CD4-positive, alpha-beta T cell treated with Interleukin-15 for 1 hour (primary cell): ENCODE measurements around the gene ANKRD65.
"Not testable (repeated sequence)": the region's sequence is repeated elsewhere in the genome, so short reads cannot be mapped to it uniquely, and the experiment has no call there.

Experiments used
- DNase-seq: peaks from one replicate; pipeline ENCODE4 v3.0.0-alpha.2; 2020

The ANKRD65 gene

DNA sequence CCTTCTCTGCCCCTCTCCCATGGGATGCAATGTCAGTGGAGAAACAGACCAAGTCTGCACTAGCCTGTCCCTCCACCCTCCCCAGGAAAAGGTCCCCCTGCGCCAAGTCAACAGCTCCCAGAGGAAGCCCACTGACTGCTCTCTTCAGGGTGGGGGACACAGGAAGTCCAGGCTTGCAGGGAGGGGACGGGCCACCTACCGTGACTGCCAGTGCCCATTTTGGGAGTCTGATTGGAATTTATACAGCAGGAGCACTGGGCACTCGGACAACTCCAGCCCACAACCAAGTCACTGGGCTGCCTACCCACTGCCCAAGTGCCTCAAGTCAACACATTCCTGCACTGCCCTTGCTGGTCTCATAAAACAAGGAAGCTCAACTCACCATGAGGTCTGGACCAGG is 28.1 kb downstream of the ANKRD65 start:
- DNase-seq, result no peak

DNA sequence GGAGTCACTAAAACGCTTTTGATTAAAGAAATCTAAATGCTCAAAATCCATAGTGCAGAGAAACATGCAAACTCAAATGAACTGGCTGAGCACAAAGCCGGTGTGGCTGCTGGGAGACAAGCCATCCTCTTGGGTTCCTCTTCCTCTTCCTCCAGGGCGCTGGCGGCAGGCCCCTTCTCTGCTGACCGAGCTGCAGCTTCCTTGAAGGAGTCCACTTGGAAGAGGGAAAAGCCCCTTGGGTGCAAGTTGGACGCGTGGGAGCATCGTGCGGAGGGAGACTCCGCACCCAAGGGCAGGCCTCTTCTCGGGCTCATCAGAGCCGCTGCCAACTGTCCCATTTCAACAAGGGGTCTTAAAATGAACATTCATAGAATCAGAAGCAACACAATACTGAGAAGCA is 29.9 kb downstream of the ANKRD65 start:
- DNase-seq, result no peak

DNA sequence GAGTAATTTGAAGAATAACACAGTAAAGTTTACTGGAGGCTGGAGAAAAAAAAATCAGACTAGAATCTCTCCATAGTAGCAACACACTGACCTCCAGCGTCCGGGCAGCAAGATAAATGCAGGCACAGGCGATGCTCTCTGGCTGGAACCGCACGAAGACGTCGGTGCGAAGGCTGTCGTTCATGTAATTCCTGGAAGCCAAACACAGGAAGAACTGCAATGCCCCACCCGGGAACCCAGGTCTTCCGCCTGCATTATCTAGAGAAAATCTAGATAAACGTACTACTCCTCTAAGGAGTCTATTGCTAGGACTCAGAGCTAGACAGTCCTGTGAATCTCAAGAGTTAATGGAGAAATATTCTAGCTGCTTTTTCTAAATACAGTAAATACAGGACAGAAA is 30.4 kb downstream of the ANKRD65 start:
- no peak for DNase-seq

DNA sequence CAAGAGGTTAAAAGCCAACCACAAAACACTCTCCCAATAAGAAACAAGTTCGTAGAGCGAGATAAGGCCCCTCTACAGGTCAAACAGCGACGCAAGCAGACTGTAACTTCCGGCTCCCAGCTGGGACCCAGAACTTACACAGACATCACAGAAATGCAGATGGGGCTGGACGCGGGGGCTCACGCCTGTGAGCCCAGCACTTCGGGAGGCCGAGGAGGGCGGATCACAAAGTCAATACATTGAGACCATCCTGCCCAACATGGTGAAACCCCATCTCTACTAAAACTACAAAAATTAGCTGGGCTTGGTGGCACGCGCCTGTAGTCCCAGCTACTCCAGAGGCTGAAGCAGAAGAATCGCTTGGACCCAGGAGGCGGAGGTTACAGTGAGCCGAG is 33.0 kb downstream of the ANKRD65 start:
- no peak for DNase-seq

DNA sequence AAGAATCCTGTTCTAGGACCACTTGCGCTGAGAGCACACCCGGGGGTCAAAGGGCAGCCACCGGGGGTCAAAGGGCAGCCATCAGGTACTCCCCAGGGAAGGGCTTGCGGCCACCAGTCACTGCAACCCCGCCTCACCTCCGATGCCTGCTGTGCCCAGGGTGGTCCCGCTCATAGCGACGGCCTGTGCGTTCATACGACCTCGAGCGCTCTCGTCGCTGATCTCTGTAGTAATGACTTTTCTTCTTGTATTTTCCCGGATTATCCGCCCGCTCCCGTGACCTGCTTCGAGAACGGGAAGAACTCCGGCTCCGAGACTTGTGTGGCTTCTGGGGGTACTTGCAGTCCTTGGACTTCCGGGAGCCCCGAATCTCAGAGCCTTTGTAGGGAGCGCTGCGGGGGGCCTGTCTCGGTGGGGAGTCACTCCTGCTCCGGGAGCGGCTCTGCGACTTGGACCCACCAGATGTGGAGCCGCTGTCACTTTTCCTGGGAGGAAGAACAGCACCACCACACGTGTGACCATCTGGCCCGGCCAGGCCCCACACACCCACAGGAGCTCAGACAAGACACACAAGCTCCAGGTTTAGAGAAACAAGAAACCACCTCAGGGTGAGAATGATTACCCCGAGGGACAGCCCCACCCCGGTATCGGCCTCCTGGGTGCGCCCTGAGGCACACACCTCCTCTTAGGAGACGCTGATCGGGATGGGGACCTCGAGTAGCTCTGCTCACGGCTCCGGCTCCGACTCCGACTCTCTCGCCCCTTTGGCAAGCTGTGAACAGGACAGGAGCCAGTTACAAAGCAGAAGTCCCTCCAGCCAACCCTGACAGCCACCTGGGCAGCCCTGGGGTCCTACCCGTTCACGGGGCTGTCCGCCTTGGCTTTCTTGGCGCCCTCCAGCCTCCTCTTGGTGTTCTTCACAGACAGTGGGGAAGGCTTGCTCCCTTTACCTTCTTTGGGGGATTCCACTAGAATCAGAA is 33.7 kb downstream of the ANKRD65 start:
- DNase-seq, result no peak

DNA sequence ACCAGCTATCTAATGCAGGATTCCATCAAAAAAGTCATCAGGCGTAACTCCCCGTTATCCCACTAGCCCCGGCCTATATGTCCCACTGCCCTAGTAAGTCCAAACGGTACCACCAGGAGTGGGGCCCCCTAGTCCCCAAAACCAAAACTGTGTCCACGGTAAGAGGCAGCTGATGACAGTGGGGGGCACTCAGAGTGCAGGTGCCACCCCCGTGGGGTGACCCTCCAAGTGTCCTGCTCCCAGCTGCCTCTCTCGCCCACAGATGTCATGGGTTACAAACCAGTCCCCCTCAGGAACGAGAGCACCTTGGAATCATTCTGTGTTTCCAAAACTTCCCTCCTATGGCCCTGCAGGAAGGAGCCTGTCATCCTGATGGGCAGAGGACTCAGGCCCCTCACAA is 35.1 kb downstream of the ANKRD65 start:
- DNase-seq, result no peak

DNA sequence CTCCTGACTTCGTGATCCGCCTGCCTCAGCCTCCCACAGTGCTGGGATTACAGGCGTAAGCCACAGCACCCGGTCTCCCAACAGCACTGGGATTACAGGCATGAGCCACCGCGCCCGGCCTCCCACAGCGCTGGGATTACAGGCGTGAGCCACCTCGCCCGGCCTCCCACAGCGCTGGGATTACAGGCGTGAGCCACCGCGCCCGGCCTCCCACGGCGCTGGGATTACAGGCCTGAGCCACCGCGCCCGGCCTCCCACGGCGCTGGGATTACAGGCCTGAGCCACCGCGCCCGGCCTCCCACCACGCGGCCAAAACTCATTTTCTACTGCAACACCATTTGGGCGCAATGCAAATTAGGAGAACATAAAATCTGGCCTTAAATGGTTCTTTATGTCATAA is 35.7 kb downstream of the ANKRD65 start:
- not testable (repeated sequence) for DNase-seq

DNA sequence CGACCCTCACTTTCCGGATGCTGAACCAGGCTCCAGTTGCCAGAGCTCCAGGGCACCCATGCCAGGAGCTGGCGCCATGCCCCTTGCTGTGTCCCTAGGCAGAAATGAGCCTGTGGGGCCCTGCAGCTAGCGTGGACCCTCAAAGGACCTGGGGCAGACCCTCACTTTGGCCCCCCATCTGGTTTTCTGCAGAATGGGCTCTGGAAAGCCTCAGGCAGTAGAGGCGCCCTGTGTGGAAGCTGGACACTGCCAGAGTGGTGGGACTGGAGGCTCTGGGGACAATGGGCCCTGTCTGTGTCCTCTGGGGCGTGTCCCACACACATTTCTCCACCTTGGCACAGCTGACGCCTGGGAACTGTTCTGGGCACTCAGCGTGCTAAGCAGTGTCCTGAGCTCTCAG is 39.8 kb downstream of the ANKRD65 start:
- no peak for DNase-seq

DNA sequence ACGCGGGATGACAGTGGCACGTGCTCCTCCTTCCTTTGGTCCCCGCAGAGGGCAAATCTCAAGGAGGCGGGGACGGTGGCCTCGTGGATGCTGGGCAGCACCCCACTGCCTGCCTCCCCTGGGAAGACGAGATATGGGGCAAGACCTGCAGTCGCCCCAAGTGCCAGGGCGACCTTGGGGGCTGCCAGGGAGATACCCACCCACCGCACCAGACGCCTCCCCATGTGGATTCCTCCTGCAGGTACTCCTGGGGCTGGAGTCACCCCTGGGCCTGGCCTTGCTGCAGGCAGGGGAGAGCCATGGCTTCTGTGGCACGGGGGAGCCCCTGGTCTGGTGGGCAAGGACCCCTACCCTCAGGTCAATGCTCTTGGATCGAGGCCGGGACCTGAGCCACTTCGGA is 40.2 kb downstream of the ANKRD65 start:
- DNase-seq, result no peak

DNA sequence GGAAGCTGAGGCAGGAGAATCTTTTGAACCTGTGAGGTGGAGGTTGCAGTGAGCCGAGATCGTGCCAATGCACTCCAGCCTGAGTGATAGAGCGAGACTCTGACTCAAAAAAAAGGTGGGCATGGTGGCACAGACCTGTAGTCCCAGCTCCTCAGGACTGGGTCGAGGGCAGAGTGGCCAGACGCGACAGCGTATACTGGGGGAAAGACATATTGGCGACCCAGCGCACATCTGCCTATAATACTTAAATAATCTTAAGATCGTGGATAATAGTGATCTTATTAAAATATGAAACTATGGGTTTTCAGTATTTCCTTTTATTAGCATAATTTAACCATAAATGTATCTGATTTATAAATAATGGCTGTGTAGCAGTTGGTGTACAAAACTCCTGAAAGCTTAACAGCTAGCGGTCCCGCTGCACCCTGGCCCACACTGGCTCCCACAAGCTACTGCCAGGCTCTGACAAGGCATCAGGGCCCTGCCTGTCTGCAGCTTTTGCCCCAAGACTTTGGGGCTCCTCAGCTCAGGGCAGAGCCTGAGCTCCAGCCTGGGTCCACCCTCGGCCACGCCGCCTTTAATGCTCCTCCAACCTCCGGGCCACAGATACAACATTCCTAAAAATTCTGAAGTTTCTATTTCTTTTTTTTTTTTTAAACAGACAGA is 43.4 kb downstream of the ANKRD65 start:
- DNase-seq, result no peak

DNA sequence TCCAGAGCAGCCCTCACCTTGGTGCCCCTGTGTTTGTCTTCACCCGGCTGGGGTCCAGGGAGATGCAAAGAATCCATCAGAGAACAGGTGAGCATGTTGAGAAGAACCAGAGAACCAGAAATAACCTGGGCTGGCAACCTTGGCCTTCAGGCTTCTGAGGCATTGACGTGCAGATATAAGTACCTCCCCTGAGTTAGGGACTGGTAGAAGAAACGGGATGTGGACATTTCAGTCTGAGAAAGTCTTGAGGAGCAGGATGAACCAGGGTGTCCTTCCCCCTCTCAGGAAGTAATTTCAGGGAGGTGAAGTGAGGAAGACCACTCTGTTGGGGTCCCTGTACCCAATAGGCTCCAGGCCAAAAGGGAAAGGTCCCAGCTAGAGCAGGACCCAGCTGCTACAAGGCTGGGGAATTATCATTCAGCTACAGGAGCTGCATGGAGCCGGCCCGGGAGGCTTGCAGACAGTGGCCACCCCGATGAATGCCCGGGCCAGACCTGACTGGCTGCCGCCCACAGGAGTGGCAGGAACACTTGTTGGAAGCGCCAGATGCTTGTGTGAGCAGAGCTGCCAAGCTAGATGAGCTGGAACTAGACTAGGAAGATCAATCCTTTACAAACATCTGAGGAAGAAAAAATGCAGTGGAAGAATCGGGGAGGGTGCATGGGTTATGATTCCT is 44.4 kb downstream of the ANKRD65 start:
- DNase-seq, result no peak

DNA sequence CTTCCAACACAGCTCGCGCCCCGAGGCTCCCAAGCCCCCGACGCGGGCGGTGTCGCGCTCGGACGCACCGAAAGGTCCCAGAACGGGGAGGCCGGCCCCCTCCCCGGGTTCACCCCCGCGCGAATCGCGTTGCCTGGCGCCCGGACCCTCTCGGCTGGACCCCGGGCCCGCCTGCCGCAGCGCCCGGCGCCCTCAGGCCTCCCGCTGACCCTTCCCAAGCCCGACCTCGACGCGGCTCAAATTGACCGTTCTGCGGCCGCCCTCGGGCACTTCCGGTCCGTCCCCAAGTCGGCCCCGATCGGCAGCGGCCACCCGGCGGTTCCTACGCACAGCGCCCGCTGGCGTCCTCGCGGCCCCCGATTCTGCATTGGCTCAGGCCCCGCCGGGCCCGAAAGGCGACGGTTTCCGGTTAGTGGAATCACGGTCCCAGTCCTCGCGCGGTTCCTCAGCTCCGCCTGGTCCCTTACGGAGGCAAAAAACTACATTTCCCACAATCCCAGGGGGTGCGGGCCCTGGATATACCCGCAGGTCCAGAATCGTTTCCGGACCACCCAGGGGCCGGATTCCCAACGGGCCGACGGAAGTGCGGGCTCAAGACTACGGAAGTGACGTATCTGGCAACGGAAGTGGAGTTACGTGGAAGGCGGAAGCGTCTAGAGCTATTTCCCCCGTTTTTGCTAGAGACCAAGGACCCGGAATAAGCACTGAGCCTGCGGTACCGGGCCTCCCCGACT is 46.0 kb downstream of the ANKRD65 start, which contains the start of gene AURKAIP1:
Gene AURKAIP1, minus strand, starts transcription at position 279 of the 734 bp plus-strand sequence. CDS start 451 bp downstream, outside the sequence.
- peak; percentile 99 for DNase-seq

DNA sequence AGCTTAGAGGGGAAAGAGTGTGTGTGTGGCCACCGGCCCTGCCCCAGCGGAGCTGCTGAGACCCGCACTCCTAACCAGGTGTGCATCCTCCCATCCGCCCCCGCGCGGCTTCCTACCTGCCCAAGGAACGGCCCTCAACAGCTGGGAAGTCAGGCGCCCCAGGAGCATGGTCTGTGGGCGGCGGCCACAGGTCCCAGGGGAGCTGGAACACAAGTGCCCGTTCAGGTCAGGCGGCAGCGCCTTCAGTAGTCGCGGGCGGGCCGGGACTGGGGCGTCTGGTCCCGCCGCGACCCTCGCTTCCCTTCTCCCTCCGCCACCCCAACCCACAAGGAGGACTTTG is 46.5 kb downstream of the ANKRD65 start:
- DNase-seq, result no peak

DNA sequence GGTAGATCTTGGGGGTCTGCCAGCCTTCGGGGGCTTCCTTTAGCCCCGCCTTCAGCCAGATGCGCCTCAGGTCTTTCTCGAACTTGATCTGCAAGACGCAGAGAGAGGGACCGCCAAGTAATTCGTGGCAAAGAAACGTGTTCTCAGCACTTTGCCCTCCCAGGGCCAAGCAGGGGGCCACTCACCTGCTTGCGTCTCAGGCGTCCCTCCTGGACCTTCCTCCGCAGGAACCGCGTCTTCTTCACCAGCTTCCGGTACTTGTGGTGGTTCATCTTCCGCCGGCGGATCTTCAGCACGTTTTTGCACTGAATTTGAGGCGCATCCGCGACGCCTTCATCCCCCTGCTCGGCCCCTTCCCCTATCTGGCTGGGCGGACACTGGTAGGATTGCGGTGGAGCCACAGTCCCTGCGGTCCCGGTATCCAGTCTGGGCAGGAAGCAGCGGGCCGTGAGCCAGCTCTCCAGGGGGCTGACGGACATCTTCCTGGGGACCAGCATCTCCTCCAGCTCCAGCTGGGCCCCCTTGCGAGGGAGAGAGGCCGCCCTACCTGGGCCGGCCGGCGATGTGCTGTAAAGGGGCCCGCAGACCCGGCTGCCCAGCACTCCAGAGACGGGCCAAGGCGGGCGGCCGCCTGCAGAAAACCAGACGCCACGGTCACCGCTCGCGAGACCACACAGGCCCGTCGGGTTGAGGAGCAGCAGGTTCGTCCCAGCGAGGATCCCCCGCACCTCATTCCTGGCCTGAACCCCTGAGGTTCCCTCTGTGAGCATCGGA is 47.1 kb downstream of the ANKRD65 start:
- DNase-seq, result no peak

DNA sequence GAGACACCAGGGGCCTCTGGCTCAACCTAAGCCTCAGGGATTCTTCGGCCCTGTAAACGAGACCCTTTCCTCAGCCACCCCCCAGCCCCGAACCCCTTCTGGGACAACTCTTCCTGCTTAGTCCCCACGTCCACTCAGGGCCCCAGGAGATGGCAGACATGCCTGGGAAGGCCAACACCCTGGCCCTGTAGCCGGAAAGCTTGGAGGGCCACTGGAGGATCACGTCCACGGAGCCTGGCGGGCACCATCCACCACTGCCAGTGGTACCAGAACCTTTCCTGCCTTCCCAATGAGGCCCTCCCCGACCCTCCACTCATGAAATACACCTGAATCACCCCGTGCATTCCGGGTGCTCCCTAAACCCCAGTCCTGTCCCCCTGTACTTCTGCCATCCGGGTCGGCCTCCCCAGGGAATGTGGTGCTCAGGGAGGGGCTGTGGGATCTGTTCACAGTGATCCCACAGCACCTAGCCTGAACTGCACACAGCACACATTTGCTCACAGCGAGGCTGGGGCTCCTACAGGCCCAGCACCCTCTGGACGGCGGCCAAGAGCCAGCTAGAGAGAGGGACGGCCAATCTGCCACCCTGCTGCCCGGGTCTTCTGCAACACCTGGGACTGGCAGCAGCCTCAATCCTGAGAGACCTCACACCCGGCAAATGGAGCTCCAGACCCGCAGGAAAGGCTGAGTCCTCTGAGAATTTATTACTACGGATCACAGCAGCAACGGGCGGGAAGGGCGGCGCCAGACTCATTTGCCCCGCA is 47.8 kb downstream of the ANKRD65 start:
- DNase-seq, result no peak

DNA sequence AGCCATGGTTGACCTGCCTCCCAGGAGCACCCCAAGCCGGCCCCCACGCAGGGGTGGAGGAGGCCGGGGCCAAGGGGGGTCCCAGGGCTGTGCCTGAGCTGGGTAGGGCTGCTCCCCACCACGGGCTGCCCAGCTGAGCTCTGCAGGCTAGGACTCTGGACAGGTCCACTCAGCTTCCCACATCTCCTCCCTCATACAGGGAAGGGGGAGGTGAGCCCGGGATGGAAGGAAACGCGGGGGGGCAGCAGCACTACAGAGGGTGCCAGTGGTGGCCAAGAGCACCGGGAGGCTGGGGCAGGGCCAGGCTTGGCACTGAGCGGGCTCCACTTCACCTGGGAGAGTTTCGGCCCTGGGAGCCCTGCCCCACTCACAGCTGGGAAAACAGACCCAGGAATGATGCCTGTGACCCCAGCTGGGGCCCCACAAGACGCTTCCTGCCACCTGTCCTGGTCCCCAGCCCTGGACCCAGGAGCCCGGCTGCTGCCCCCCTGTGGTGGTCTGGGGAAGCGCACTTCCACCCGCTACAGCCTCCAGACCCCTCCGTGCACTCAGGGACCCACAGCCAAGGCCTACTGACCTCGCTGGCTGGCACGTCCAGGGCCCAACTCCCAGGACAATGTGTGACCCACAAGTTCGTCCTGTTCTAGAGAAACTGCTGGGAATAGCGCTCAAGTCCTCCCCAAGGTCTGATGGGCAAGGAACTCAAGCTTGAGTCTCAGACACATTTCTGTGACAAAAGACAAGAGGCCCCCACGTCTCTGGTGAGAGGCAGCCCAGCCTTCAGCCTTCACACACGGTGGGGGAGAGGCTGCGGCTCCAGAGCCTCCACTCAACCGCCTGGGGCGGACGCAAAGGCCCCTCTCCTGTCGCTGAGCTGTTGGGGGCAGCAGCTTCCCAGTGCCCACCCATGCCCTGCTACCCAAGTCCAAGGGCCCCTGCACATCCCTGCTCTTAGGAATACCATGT is 49.0 kb downstream of the ANKRD65 start:
- DNase-seq, result peak; percentile 69

DNA sequence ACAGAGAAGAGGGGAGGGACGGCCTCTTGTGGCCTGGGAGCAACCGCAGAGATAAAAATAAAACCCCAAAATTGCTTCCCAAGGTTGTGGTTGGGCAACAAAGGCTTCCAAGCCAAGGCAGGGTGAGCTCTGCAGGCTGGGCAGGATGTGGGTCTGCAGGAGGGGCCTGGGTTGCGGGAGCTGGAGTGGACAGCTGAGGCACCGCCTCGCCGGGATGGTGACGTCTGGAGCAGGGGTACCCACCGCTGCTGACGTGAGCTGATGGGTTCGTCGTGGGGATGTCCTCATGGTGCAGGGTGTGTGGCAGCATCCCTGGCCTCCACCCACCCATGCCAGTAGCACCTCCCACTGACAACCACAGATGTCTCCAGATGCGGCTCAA is 49.7 kb downstream of the ANKRD65 start:
- peak; percentile 86 for DNase-seq

DNA sequence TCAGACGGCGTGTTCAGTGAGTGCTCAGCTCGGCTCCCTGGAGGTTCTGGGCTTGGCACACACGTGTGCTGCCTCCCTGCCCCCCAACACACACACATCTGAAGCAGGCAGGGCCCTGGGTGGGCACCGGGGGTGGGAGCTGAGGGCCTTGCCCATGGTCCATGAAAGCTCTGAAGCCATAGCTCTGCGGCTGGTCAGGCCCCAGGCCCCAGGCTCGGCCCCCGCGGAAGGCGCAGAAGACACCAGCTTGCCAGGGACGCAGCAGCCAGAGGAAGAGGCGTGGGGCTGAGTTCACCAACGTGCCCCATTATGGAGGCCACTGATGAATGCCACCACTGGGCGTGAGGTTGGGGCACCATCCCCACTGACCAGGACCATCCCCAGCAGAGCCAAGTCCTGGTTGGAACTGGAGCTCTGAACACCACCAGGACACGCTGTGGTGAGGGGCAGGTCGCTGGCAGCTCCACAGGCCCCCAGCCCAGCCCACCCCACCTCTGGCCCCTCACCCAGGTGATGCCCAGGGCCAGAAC is 50.2 kb downstream of the ANKRD65 start:
- no peak for DNase-seq

DNA sequence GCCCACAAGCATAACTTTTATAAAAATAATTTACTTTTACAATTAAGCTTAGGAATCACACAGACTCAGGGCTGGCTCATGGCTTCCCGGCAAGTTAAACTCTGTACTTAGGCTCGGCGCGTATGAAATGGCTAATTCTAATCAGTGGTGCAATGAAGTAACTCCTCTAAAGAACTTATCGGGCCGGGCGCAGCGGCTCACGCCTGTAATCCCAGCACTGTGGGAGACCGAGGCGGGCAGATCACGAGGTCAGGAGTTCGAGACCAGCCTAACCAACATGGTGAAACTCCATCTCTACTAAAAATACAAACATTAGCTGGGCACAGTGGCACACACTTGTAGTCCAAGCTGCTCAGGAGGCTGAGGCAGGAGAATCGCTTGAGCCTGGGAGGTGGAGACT is 51.0 kb downstream of the ANKRD65 start:
- not testable (repeated sequence) for DNase-seq
